Activated CD8-positive, alpha-beta memory T cell treated with anti-CD3 and anti-CD28 coated beads for 1 hour (primary cell): Measurements from ENCODE around the gene AGBL2.
"Not testable (repeated sequence)": the region's sequence is repeated elsewhere in the genome, so short reads cannot be mapped to it uniquely, and the experiment has no call there.

Source experiments
- DNase-seq, 2 donors: peaks; one replicate each; pipeline ENCODE4 v3.0.0-alpha.2; 2020; ENCODE audit warnings: low read depth in 1 of 2; ENCODE audit errors: extremely low read depth in 1 of 2

The AGBL2 gene

GRCh38 chr11:47689480-47689879, 25.7 kb downstream of the AGBL2 start:
- no peak for DNase-seq

GRCh38 chr11:47688991-47689390, 26.2 kb downstream of the AGBL2 start:
- no peak for DNase-seq

GRCh38 chr11:47688111-47688510, 27.1 kb downstream of the AGBL2 start:
- DNase-seq = no peak

GRCh38 chr11:47686704-47687103, 28.5 kb downstream of the AGBL2 start:
- not testable (repeated sequence) for DNase-seq

- no peak for DNase-seq
Measured at GRCh38 chr11:47686151-47686550, 29.0 kb downstream of the AGBL2 start.

GRCh38 chr11:47675851-47676250, 39.3 kb downstream of the AGBL2 start:
- DNase-seq = no peak

- DNase-seq = no peak
Measured at GRCh38 chr11:47672283-47672730, 42.9 kb downstream of the AGBL2 start.

- DNase-seq = no peak
Measured at GRCh38 chr11:47669856-47670255, 45.3 kb downstream of the AGBL2 start.

- no peak for DNase-seq
Measured at GRCh38 chr11:47668665-47669064, 46.5 kb downstream of the AGBL2 start.

- DNase-seq = no peak
Measured at GRCh38 chr11:47667555-47667954, 47.6 kb downstream of the AGBL2 start.

- DNase-seq = no peak
Measured at GRCh38 chr11:47667135-47667534, 48.0 kb downstream of the AGBL2 start.

GRCh38 chr11:47664936-47665335, 50.2 kb downstream of the AGBL2 start:
- not testable (repeated sequence) for DNase-seq

- no peak for DNase-seq
Measured at GRCh38 chr11:47661245-47661644, 53.9 kb downstream of the AGBL2 start.

GRCh38 chr11:47659276-47659675, 55.9 kb downstream of the AGBL2 start:
- no peak for DNase-seq

- no peak for DNase-seq
Measured at GRCh38 chr11:47656260-47656885, 58.8 kb downstream of the AGBL2 start.

GRCh38 chr11:47651818-47652469, 63.2 kb downstream of the AGBL2 start:
- DNase-seq = no peak

- no peak for DNase-seq
Measured at GRCh38 chr11:47649276-47649675, 65.9 kb downstream of the AGBL2 start.

- no peak for DNase-seq
Measured at GRCh38 chr11:47646019-47646418, 69.2 kb downstream of the AGBL2 start.

- DNase-seq = no peak
Measured at GRCh38 chr11:47645500-47645899, 69.7 kb downstream of the AGBL2 start.

- peak; percentile 88 to 92 for DNase-seq
Measured at GRCh38 chr11:47642099-47642855, 72.9 kb downstream of the AGBL2 start, which contains the start of gene MTCH2. MTCH2 (minus strand) TSS chr11:47642559; CDS start chr11:47642465, 94 bp downstream.

GRCh38 chr11:47641600-47642098, 73.5 kb downstream of the AGBL2 start:
- DNase-seq = no peak

GRCh38 chr11:47640506-47640905, 74.7 kb downstream of the AGBL2 start:
- not testable (repeated sequence) for DNase-seq
